NCI-H526 treated with DMSO at 0.1 percent for 48 hours (cell line): ENCODE results near the gene ZXDA.

Experiments
- DNase-seq: peaks from one replicate; lab custom pipeline; 2025; lab: John Stamatoyannopoulos, UW

ZXDA gene

GRCh38 chrX:57871463-57871862, 38.8 kb downstream of the ZXDA start:
- DNase-seq = no peak
